Endothelial cell of umbilical vein (primary cell): ENCODE measurements around the gene CTIF. TPM values are rescaled to one million over a fixed set of nuclear protein-coding genes. Genes with fewer than 3 reads are reported as not detected.

Source experiments
- BruUV-seq: library from RNA; stranded (reverse); fragments of 400-500 nt; replicated peaks from 2 replicates; lab custom pipeline; 2021; lab: Mats Ljungman, UMichigan
- CTCF ChIA-PET: fragments of 300-600, 350-600 bp; sonication (Branson Sonifier 250); formaldehyde crosslinking; loops from one replicate; lab custom pipeline; 2021; ENCODE audit warnings: antibody characterized with exemption, inconsistent platforms; lab: Charles Lee
- POLR2A ChIA-PET: fragments of 300-600, 350-600 bp; sonication (Branson Sonifier 250); formaldehyde crosslinking; loops from one replicate; lab custom pipeline; 2021; ENCODE audit warnings: antibody characterized with exemption, inconsistent platforms; lab: Charles Lee
- DNase-seq: peaks from one replicate; pipeline ENCODE4 v3.0.0-alpha.2; 2011; ENCODE audit warnings: low read depth, low spot score
- FAIRE-seq: peaks from 2 replicates; lab custom pipeline; 2011; peaks lifted over from hg19 to GRCh38; lab: Jason Lieb, UNC
- H2AFZ ChIP-seq: 2 replicates; pipeline ENCODE4 v1.6.0; 2012; ENCODE audit warnings: low read depth, low read length, control low read depth, inconsistent platforms
- H3K27ac ChIP-seq: 2 replicates; pipeline ENCODE4 v1.5.1; 2011; ENCODE audit warnings: low read depth, mild to moderate bottlenecking, control low read depth, low read length, moderate library complexity; ENCODE audit not compliant: insufficient read depth
- H3K27me3 ChIP-seq, 2 experiments: 2 replicates each; pipeline versions ENCODE4 v1.6.0 to v1.6.1; 2011; ENCODE audit warnings: low read length in 2 of 2, mixed read lengths in 1 of 2; ENCODE audit not compliant: control insufficient read depth in 2 of 2, insufficient read depth in 2 of 2
- H3K36me3 ChIP-seq, 2 experiments: 2 replicates in 1 of 2; 3 replicates in 1 of 2; pipeline ENCODE4 v1.5.1; 2011; ENCODE audit warnings: low read length in 2 of 2, mild to moderate bottlenecking in 1 of 2, moderate library complexity in 1 of 2; ENCODE audit not compliant: control insufficient read depth in 2 of 2, insufficient read depth in 2 of 2; ENCODE audit errors: extremely low read depth in 1 of 2
- H3K4me1 ChIP-seq: 3 replicates; pipeline ENCODE4 v1.5.1; 2011; ENCODE audit warnings: mild to moderate bottlenecking, low read length; ENCODE audit not compliant: control insufficient read depth, insufficient read depth; ENCODE audit errors: extremely low read depth
- H3K4me2 ChIP-seq: 2 replicates; pipeline ENCODE4 v1.6.1; 2011; ENCODE audit warnings: low read length, control low read depth, mixed read lengths; ENCODE audit not compliant: insufficient read depth
- H3K4me3 ChIP-seq, 3 experiments: fragments of 200-600 bp in 1 of 3; sonication (generic), shearing (Covaris generic) in 1 of 3; replicated peaks in 1 of 3; 2 replicates each; pipeline ENCODE4 v1.5.1; 2011 to 2016; ENCODE audit warnings: control low read depth in 3 of 3, low read length in 3 of 3, mild to moderate bottlenecking in 2 of 3, inconsistent platforms in 1 of 3, low read depth in 1 of 3, moderate library complexity in 1 of 3; ENCODE audit not compliant: insufficient read depth in 1 of 3
- H3K79me2 ChIP-seq: 2 replicates; pipeline ENCODE4 v1.6.0; 2012; ENCODE audit warnings: low read length, inconsistent platforms; ENCODE audit not compliant: control insufficient read depth, insufficient read depth
- H3K9ac ChIP-seq: replicated peaks from 2 replicates; pipeline ENCODE3; 2011; ENCODE audit warnings: low read length, control low read depth; ENCODE audit not compliant: insufficient read depth; ENCODE audit errors: extremely low read depth
- H3K9me1 ChIP-seq: replicated peaks from 3 replicates; pipeline ENCODE4 v1.6.0; 2011; ENCODE audit warnings: mild to moderate bottlenecking, low read length; ENCODE audit not compliant: control insufficient read depth, insufficient read depth; ENCODE audit errors: extremely low read depth
- H3K9me3 ChIP-seq: replicated peaks from 2 replicates; pipeline ENCODE4 v1.5.1; 2012; ENCODE audit warnings: low read length, inconsistent platforms; ENCODE audit not compliant: control insufficient read depth, insufficient read depth
- H4K20me1 ChIP-seq: replicated peaks from 2 replicates; pipeline ENCODE3; 2011; ENCODE audit warnings: mild to moderate bottlenecking, low read length; ENCODE audit not compliant: control insufficient read depth, insufficient read depth; ENCODE audit errors: extremely low read depth
- EZH2 ChIP-seq: IDR thresholded peaks from 2 replicates; pipeline ENCODE4 v1.6.1; 2012; ENCODE audit warnings: borderline replicate concordance, low read depth, mild to moderate bottlenecking, moderate library complexity, low read length, inconsistent platforms; ENCODE audit not compliant: severe bottlenecking
- FOS ChIP-seq: IDR thresholded peaks from 2 replicates; pipeline ENCODE4 v1.6.1; 2011; ENCODE audit warnings: mild to moderate bottlenecking, low read length, moderate library complexity, borderline replicate concordance; ENCODE audit not compliant: insufficient read depth
- GATA2 ChIP-seq: IDR thresholded peaks from 2 replicates; pipeline ENCODE4 v1.7.0; 2011; ENCODE audit warnings: low read depth, mild to moderate bottlenecking, moderate library complexity, mixed read lengths, low read length; ENCODE audit not compliant: insufficient read length, insufficient read depth
- JUN ChIP-seq: IDR thresholded peaks from 2 replicates; pipeline ENCODE4 v1.6.1; 2011; ENCODE audit warnings: borderline replicate concordance, low read depth; ENCODE audit not compliant: insufficient read length, insufficient read depth
- MAX ChIP-seq: IDR thresholded peaks from 2 replicates; pipeline ENCODE4 v1.6.1; 2011; ENCODE audit not compliant: insufficient read depth, insufficient read length
- MYC ChIP-seq: IDR thresholded peaks from one replicate; pipeline ENCODE4 v1.6.1; 2011; ENCODE audit warnings: mild to moderate bottlenecking, low read depth, low read length
- POLR2A ChIP-seq: IDR thresholded peaks from 2 replicates; pipeline ENCODE4 v1.6.1; 2012; ENCODE audit warnings: low read depth, mild to moderate bottlenecking, control low read depth, low read length
- POLR2AphosphoS5 ChIP-seq: IDR thresholded peaks from 2 replicates; pipeline ENCODE4 v1.6.1; 2012; ENCODE audit warnings: low read depth, mild to moderate bottlenecking, control low read depth, low read length, moderate library complexity; ENCODE audit not compliant: insufficient read depth
- dilution Hi-C: fragments of 300-500 bp; cut with MboI; formaldehyde crosslinking; loops from one replicate; pipeline ENCODE4 v1.15.0; 2019; ENCODE audit warnings: low sequenced_read_pairs; ENCODE audit not compliant: extremely low pct_ligation_motif_present
- intact Hi-C: fragments of 100-400 bp; cut with micrococcal nuclease; formaldehyde crosslinking; loops from one replicate; pipeline ENCODE4 v1.10.0; 2022
- polyA plus RNA-seq, 4 experiments: library from polyadenylated mRNA; depleted of rRNA in 3 of 4; stranded (reverse) in 3 of 4; unstranded in 1 of 4; fragments of >200 nt; gene quantifications; 2 replicates each; pipeline versions ENCODE4 v1.2.1 to v1.2.3, GENCODE V29; 2011 to 2012; ENCODE audit warnings: missing spikeins in 1 of 4
- total RNA-seq: library from RNA; stranded (reverse); gene quantifications from 2 replicates; pipeline ENCODE4 v1.2.3, GENCODE V29; 2021
- TF ChIP-seq, protein P1 (sequence below), 2 donors: IDR thresholded peaks; 1 replicate in 1 of 2; 2 replicates in 1 of 2; pipeline ENCODE4 v1.5.1; 2011; ENCODE audit warnings: low read length in 2 of 2, mild to moderate bottlenecking in 2 of 2, moderate library complexity in 2 of 2, control low read depth in 1 of 2, inconsistent platforms in 1 of 2, low read depth in 1 of 2; ENCODE audit not compliant: insufficient read depth in 1 of 2; ENCODE audit errors: extremely low read depth in 1 of 2

CTIF gene
- total and polyA plus RNA-seq, 2 donors (not counting 3 experiments of a cell fraction or from before 2014, with no cell fraction given), result 20.9 to 57.7 TPM

DNA sequence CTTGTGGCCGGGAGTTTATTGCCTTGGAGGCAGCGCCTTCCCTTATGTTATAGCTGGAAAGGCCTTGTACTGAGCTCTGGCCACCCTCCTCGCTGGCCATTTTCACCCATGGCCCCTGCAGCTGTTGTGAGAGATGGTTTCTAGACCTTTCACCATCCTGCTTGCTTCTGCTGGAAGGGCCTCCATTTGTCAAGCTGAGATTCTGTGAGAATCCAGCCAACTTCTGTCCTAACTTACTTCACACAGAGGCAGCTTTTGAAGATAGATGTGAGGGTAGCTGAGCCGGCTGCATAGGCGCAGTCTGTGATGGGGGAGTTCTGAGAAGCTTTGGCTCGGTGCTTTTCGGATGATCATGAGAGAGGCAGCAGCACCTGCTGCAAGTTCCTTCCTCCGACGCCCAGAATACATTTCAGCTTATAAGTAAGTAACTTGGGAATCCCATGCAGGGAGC, 8.7 kb downstream of the CTIF start:
- CTCF ChIA-PET, result interaction anchor here (0.9 to 2.8 kb wide), 3 partner anchors 12 to 117 kb away, joined by 3 to 11 read pairs (median 3); no protein-coding TSS in a partner anchor
- H2AFZ ChIP-seq, result no peak overlapping the region
- H3K4me2 ChIP-seq, result no peak overlapping the region
- intact Hi-C loops (loop anchor here (10.0 kb wide), 2 partner anchors 613 to 917 kb away; partner anchors contain the start of genes DYM and SMAD2), dilution Hi-C loops (no loop called here)
- H4K20me1 ChIP-seq, result no peaks in the 10 kb centered on the region
- no TSS peak for BruUV-seq
- no peaks in the 10 kb centered on the region for H3K9me1 ChIP-seq
- H3K4me3 ChIP-seq, result no peak overlapping the region
- peaks cover 34% of the 10 kb centered on the region for H3K79me2 ChIP-seq
- no peaks in the 10 kb centered on the region for H3K9me3 ChIP-seq
- POLR2A ChIA-PET, result no interaction called here
- H3K27ac ChIP-seq, result no peak overlapping the region
- no peak overlapping the region for H3K9ac ChIP-seq
- no peak for FAIRE-seq
- H3K27me3 ChIP-seq, result no peaks in the 10 kb centered on the region
- H3K4me1 ChIP-seq, result peaks cover 27% of the 10 kb centered on the region
- H3K36me3 ChIP-seq, result peaks cover 0 to under 1% of the 10 kb centered on the region in 2 experiments
- DNase-seq, result no peak
- TF ChIP-seq EZH2 (no peak), MYC (no peak), POLR2A (no peak), JUN (no peak), FOS (no peak), MAX (no peak), GATA2 (no peak), POLR2AphosphoS5 (no peak)
- TF ChIP-seq, protein P1, sequence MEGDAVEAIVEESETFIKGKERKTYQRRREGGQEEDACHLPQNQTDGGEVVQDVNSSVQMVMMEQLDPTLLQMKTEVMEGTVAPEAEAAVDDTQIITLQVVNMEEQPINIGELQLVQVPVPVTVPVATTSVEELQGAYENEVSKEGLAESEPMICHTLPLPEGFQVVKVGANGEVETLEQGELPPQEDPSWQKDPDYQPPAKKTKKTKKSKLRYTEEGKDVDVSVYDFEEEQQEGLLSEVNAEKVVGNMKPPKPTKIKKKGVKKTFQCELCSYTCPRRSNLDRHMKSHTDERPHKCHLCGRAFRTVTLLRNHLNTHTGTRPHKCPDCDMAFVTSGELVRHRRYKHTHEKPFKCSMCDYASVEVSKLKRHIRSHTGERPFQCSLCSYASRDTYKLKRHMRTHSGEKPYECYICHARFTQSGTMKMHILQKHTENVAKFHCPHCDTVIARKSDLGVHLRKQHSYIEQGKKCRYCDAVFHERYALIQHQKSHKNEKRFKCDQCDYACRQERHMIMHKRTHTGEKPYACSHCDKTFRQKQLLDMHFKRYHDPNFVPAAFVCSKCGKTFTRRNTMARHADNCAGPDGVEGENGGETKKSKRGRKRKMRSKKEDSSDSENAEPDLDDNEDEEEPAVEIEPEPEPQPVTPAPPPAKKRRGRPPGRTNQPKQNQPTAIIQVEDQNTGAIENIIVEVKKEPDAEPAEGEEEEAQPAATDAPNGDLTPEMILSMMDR (IDR thresholded peaks at IDR 0.05; ENCODE audit: extremely low read depth in 1 of 2, insufficient read depth in 1 of 2, low read depth in 1 of 2, low read length in 2 of 2), result no peak
